Measurements from ENCODE around the gene MAP2. TPM values are rescaled to one million over a fixed set of nuclear protein-coding genes. Genes with fewer than 3 reads are reported as not detected.

MAP2 gene
- total and polyA plus RNA-seq, 2 of the 8 experiments (the other 6 are each of a cell fraction or from before 2014, with no cell fraction given), result 5.9 to 9.4 TPM

GRCh38 chr2:209671020-209671680, 247.3 kb downstream of the MAP2 start (continued):
- TF ChIP-seq, protein P1, sequence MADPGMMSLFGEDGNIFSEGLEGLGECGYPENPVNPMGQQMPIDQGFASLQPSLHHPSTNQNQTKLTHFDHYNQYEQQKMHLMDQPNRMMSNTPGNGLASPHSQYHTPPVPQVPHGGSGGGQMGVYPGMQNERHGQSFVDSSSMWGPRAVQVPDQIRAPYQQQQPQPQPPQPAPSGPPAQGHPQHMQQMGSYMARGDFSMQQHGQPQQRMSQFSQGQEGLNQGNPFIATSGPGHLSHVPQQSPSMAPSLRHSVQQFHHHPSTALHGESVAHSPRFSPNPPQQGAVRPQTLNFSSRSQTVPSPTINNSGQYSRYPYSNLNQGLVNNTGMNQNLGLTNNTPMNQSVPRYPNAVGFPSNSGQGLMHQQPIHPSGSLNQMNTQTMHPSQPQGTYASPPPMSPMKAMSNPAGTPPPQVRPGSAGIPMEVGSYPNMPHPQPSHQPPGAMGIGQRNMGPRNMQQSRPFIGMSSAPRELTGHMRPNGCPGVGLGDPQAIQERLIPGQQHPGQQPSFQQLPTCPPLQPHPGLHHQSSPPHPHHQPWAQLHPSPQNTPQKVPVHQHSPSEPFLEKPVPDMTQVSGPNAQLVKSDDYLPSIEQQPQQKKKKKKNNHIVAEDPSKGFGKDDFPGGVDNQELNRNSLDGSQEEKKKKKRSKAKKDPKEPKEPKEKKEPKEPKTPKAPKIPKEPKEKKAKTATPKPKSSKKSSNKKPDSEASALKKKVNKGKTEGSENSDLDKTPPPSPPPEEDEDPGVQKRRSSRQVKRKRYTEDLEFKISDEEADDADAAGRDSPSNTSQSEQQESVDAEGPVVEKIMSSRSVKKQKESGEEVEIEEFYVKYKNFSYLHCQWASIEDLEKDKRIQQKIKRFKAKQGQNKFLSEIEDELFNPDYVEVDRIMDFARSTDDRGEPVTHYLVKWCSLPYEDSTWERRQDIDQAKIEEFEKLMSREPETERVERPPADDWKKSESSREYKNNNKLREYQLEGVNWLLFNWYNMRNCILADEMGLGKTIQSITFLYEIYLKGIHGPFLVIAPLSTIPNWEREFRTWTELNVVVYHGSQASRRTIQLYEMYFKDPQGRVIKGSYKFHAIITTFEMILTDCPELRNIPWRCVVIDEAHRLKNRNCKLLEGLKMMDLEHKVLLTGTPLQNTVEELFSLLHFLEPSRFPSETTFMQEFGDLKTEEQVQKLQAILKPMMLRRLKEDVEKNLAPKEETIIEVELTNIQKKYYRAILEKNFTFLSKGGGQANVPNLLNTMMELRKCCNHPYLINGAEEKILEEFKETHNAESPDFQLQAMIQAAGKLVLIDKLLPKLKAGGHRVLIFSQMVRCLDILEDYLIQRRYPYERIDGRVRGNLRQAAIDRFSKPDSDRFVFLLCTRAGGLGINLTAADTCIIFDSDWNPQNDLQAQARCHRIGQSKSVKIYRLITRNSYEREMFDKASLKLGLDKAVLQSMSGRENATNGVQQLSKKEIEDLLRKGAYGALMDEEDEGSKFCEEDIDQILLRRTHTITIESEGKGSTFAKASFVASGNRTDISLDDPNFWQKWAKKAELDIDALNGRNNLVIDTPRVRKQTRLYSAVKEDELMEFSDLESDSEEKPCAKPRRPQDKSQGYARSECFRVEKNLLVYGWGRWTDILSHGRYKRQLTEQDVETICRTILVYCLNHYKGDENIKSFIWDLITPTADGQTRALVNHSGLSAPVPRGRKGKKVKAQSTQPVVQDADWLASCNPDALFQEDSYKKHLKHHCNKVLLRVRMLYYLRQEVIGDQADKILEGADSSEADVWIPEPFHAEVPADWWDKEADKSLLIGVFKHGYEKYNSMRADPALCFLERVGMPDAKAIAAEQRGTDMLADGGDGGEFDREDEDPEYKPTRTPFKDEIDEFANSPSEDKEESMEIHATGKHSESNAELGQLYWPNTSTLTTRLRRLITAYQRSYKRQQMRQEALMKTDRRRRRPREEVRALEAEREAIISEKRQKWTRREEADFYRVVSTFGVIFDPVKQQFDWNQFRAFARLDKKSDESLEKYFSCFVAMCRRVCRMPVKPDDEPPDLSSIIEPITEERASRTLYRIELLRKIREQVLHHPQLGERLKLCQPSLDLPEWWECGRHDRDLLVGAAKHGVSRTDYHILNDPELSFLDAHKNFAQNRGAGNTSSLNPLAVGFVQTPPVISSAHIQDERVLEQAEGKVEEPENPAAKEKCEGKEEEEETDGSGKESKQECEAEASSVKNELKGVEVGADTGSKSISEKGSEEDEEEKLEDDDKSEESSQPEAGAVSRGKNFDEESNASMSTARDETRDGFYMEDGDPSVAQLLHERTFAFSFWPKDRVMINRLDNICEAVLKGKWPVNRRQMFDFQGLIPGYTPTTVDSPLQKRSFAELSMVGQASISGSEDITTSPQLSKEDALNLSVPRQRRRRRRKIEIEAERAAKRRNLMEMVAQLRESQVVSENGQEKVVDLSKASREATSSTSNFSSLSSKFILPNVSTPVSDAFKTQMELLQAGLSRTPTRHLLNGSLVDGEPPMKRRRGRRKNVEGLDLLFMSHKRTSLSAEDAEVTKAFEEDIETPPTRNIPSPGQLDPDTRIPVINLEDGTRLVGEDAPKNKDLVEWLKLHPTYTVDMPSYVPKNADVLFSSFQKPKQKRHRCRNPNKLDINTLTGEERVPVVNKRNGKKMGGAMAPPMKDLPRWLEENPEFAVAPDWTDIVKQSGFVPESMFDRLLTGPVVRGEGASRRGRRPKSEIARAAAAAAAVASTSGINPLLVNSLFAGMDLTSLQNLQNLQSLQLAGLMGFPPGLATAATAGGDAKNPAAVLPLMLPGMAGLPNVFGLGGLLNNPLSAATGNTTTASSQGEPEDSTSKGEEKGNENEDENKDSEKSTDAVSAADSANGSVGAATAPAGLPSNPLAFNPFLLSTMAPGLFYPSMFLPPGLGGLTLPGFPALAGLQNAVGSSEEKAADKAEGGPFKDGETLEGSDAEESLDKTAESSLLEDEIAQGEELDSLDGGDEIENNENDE (IDR thresholded peaks at IDR 0.05; ENCODE audit: insufficient replicate concordance, low read length), result no peak
- TF ChIP-seq CHD2 (IDR thresholded peaks at IDR 0.05; ENCODE audit: low read length) (no peak), SIN3A (conservative IDR thresholded peaks at IDR 0.05 in 1 of 2, IDR thresholded peaks at IDR 0.05 in 1 of 2; ENCODE audit: low read depth in 1 of 2, low read length in 2 of 2) (no peak), BACH1 (IDR thresholded peaks at IDR 0.05; ENCODE audit: low read length) (no peak), PHF8 (conservative IDR thresholded peaks at IDR 0.05; ENCODE audit: low read depth, low read length) (no peak)

All from H1 (cell line).